GM23248 (cell line): ENCODE measurements around the gene EPN2. TPM values are rescaled to one million over a fixed set of nuclear protein-coding genes. Genes with fewer than 3 reads are reported as not detected.

Source experiments
- DNase-seq: peaks from one replicate; pipeline ENCODE4 v3.0.0-alpha.2; 2015
- H2AFZ ChIP-seq: fragments of 200-600 bp; sonication (generic); 2 replicates; pipeline ENCODE4 v1.6.1; 2016; ENCODE audit warnings: antibody characterized with exemption
- H3F3A ChIP-seq: fragments of 200-600 bp; sonication (generic); 2 replicates; pipeline ENCODE4 v1.6.1; 2016; ENCODE audit warnings: mild to moderate bottlenecking, antibody characterized with exemption, mixed run types; ENCODE audit not compliant: insufficient read depth
- H3K27ac ChIP-seq: fragments of 200-600 bp; sonication (generic); 2 replicates; pipeline ENCODE4 v1.5.1; 2016; ENCODE audit warnings: mild to moderate bottlenecking
- H3K27me3 ChIP-seq: fragments of 200-600 bp; sonication (generic); replicated peaks from 2 replicates; pipeline ENCODE4 v1.6.1; 2016; ENCODE audit warnings: mild to moderate bottlenecking; ENCODE audit not compliant: insufficient read depth
- H3K36me3 ChIP-seq: fragments of 200-600 bp; sonication (generic); 2 replicates; pipeline ENCODE4 v1.6.1; 2016; ENCODE audit warnings: low read depth, mild to moderate bottlenecking
- H3K4me1 ChIP-seq: fragments of 200-600 bp; sonication (generic); 2 replicates; pipeline ENCODE4 v1.6.1; 2016; ENCODE audit warnings: mild to moderate bottlenecking; ENCODE audit not compliant: insufficient read depth
- H3K4me2 ChIP-seq: fragments of 200-600 bp; sonication (generic); one replicate; pipeline ENCODE4 v1.6.1; 2016; ENCODE audit warnings: mild to moderate bottlenecking; ENCODE audit not compliant: unreplicated experiment
- H3K4me3 ChIP-seq: fragments of 200-600 bp; sonication (generic); 2 replicates; pipeline ENCODE4 v1.5.1; 2016; ENCODE audit warnings: mild to moderate bottlenecking
- H3K79me2 ChIP-seq: fragments of 200-600 bp; sonication (generic); 2 replicates; pipeline ENCODE4 v1.6.1; 2016; ENCODE audit warnings: mild to moderate bottlenecking; ENCODE audit not compliant: insufficient read depth
- H3K9ac ChIP-seq: fragments of 200-600 bp; sonication (generic); 2 replicates; pipeline ENCODE4 v1.6.1; 2016; ENCODE audit warnings: mild to moderate bottlenecking
- H3K9me2 ChIP-seq: fragments of 200-600 bp; sonication (generic); 2 replicates; pipeline ENCODE4 v1.6.1; 2016; ENCODE audit warnings: mixed run types, mild to moderate bottlenecking, moderate library complexity; ENCODE audit not compliant: insufficient read depth
- H3K9me3 ChIP-seq: fragments of 200-600 bp; sonication (generic); one replicate; pipeline ENCODE4 v1.6.1; 2017; ENCODE audit warnings: low read depth
- H4K20me1 ChIP-seq: fragments of 200-600 bp; sonication (generic); 2 replicates; pipeline ENCODE4 v1.6.0; 2016; ENCODE audit not compliant: insufficient read depth
- EZH2 ChIP-seq: fragments of 200-600 bp; sonication (generic); IDR thresholded peaks from 2 replicates; pipeline ENCODE4 v1.6.1; 2018; ENCODE audit warnings: antibody characterized with exemption, mild to moderate bottlenecking; ENCODE audit not compliant: insufficient read depth, poor library complexity, severe bottlenecking
- EZH2phosphoT487 ChIP-seq: fragments of 200-600 bp; sonication (generic); IDR thresholded peaks from 2 replicates; pipeline ENCODE4 v1.6.1; 2018; ENCODE audit warnings: antibody characterized with exemption, moderate library complexity, mild to moderate bottlenecking, low read depth; ENCODE audit not compliant: insufficient read depth
- WGBS, 2 experiments: methylation state at CpG; one replicate each; pipeline ENCODE4 v1.1.6; 2015 to 2017; ENCODE audit warnings: low lambda C conversion rate in 2 of 2, low coverage in 1 of 2; ENCODE audit errors: missing lambda C conversion rate in 2 of 2; 5-methylcytosine and 5-hydroxymethylcytosine counted together
- in situ Hi-C: fragments of 300-500 bp; cut with MboI; formaldehyde crosslinking; loops from 2 replicates; pipeline ENCODE4 v1.15.0; 2020
- polyA plus RNA-seq: library from polyadenylated mRNA; unstranded; fragments of >200 nt; fragmentation: Nextera tagmentation; extraction: Ambion mirVana; gene quantifications from 2 replicates; pipeline ENCODE4 v1.2.1, GENCODE V29; 2016
- total RNA-seq: library from RNA; depleted of rRNA; stranded (reverse); fragments of >200 nt; shearing (Covaris generic); gene quantifications from 2 replicates; pipeline ENCODE4 v1.2.3, GENCODE V29; 2014

EPN2 gene
- total and polyA plus RNA-seq, 2 experiments from 2014 or later: 25.3 to 54.0 TPM

GRCh38 chr17:19308398-19308797 is 71.2 kb downstream of the EPN2 start:
- no peak for TF ChIP-seq EZH2
- TF ChIP-seq EZH2phosphoT487: no peak

DNA sequence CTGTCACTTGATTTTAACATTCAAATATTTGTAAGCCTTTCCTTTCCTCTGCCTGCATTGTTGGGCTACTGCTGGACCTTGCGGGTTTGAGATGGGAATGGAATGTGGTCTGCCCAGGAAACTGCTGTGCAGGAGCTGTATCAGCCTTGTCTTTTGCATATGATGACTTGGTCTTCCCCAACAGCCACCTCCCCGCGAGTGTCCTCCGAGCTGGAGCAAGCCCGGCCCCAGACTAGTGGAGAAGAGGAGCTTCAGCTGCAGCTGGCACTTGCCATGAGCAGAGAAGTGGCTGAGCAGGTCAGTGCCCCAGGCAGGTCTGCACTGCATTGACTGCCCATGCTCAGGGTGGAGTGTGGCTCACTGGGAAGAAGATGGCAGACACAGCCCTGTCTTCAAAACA is 72.5 kb downstream of the EPN2 start:
- Histone ChIP-seq H3K27ac (no peak overlapping the region), H3F3A (no peaks in the 10 kb centered on the region; the same call in 1 of the 2 replicates), H3K4me1 (peaks cover 8% of the 10 kb centered on the region), H2AFZ (no peak overlapping the region), H3K4me3 (no peak overlapping the region), H3K9ac (no peak overlapping the region), H3K9me2 (no peaks in the 10 kb centered on the region), H3K79me2 (peaks cover 32% of the 10 kb centered on the region), H3K27me3 (no peaks in the 10 kb centered on the region), H3K4me2 (no peak overlapping the region), H3K9me3 (no peaks in the 10 kb centered on the region), H3K36me3 (peaks cover 6% of the 10 kb centered on the region; the same call in 1 of the 2 replicates), H4K20me1 (no peaks in the 10 kb centered on the region)
- TF ChIP-seq EZH2phosphoT487: no peak
- no peak for TF ChIP-seq EZH2
- WGBS, 2 experiments: 95 to 99% methylated on average over 5 of the region's 5 CpGs
- in situ Hi-C loops: no loop called here
- no peak for DNase-seq

More at GRCh38 chr17:19308398-19308797, 71.2 kb downstream of the EPN2 start:
- H3K36me3 ChIP-seq: peaks cover 6% of the 10 kb centered on the region; the same call in 1 of the 2 replicates
- no peaks in the 10 kb centered on the region for H4K20me1 ChIP-seq
- H3K9ac ChIP-seq: no peak overlapping the region
- H3K79me2 ChIP-seq: peaks cover 43% of the 10 kb centered on the region
- no peak overlapping the region for H2AFZ ChIP-seq
- in situ Hi-C loops: no loop called here
- whole genome bisulfite sequencing, 2 experiments: 88 to 89% methylated on average over 8 of the region's 8 CpGs
- H3K4me3 ChIP-seq: no peak overlapping the region
- H3K27ac ChIP-seq: no peak overlapping the region
- no peak for DNase-seq
- no peaks in the 10 kb centered on the region for H3K9me2 ChIP-seq
- H3K4me1 ChIP-seq: peaks cover 15% of the 10 kb centered on the region
- no peaks in the 10 kb centered on the region; the same call in 1 of the 2 replicates for H3F3A ChIP-seq
- no peaks in the 10 kb centered on the region for H3K9me3 ChIP-seq
- no peak overlapping the region for H3K4me2 ChIP-seq
- no peaks in the 10 kb centered on the region for H3K27me3 ChIP-seq

DNA sequence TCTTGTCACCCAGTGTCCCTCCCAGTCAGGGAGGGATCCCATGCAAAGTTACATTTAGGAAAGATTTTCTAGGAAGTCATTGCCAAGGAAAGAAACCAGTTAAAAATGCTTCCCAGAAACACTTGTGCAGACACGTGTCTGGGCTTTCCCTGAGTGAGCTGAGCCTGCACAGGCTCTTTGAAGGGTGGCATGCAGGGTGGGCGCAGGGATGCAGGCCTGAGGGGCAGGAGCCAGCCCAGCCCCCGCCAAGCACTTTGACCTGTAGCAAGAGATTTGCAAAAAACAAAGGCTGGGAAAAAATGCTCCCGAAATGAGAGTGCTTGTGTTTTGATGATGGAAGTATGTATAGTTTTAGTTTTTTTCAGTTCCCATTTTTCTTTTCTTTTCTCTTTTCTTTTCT is 73.0 kb downstream of the EPN2 start:
- in situ Hi-C loops: no loop called here
- WGBS, 2 experiments: 73 to 85% methylated on average over 4 of the region's 4 CpGs
- Histone ChIP-seq H3K9ac (no peak overlapping the region), H3K4me3 (no peak overlapping the region), H3K4me1 (peaks cover 8% of the 10 kb centered on the region), H3K27me3 (no peaks in the 10 kb centered on the region), H3F3A (no peaks in the 10 kb centered on the region; the same call in 1 of the 2 replicates), H2AFZ (no peak overlapping the region), H3K9me3 (no peaks in the 10 kb centered on the region), H3K4me2 (no peak overlapping the region), H3K9me2 (no peaks in the 10 kb centered on the region), H3K27ac (no peak overlapping the region), H3K79me2 (peaks cover 32% of the 10 kb centered on the region), H3K36me3 (peaks cover 6% of the 10 kb centered on the region; the same call in 1 of the 2 replicates), H4K20me1 (no peaks in the 10 kb centered on the region)
- TF ChIP-seq EZH2phosphoT487: no peak
- TF ChIP-seq EZH2: no peak
- no peak for DNase-seq

- no peak overlapping the region for H3K9ac ChIP-seq
- H3K4me3 ChIP-seq: no peak overlapping the region
- in situ Hi-C loops: no loop called here
- H3K79me2 ChIP-seq: peaks cover 24% of the 10 kb centered on the region
- H3K36me3 ChIP-seq: peaks cover 10% of the 10 kb centered on the region; the same call in 1 of the 2 replicates
- no peaks in the 10 kb centered on the region for H3K27me3 ChIP-seq
- WGBS, 2 experiments: 99% methylated on average over 5 of the region's 5 CpGs
- no peak overlapping the region for H2AFZ ChIP-seq
- peaks cover 8% of the 10 kb centered on the region for H3K4me1 ChIP-seq
- no peaks in the 10 kb centered on the region for H3K9me3 ChIP-seq
- H3F3A ChIP-seq: no peaks in the 10 kb centered on the region; the same call in 1 of the 2 replicates
- no peaks in the 10 kb centered on the region for H3K9me2 ChIP-seq
- H4K20me1 ChIP-seq: no peaks in the 10 kb centered on the region
- H3K27ac ChIP-seq: no peak overlapping the region
- H3K4me2 ChIP-seq: no peak overlapping the region
- DNase-seq: no peak
- no peak for TF ChIP-seq EZH2
- TF ChIP-seq EZH2phosphoT487: no peak
Observed at GRCh38 chr17:19311016-19311415, 73.8 kb downstream of the EPN2 start.
